Measurements from ENCODE around the gene MAST4. TPM values are rescaled to one million over a fixed set of nuclear protein-coding genes. Genes with fewer than 3 reads are reported as not detected.

MAST4 gene
- total RNA-seq, 1 experiment from 2014 or later = 26.5 TPM

DNA sequence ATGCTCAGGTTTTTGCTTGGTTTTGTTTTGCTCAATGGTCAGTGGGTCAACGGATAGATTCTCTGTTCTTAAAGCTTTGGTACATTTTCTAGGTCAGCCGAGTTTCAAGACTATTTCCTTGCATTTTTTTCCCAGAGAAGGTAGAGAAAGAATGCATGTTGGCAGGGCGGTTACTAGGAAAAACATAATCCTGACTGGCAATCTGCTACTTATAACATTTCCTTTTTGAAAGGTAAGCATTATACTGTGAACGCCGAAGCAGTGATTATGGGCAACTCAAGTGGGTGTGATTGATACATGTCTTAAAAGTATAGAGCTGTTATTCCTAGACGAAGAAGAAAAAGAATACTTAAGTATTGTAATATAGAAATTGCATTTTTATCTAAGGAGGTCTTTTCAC is 273.2 kb downstream of the MAST4 start:
- CTCF ChIA-PET = interaction anchor here (0.9 to 2.5 kb wide), 3 partner anchors 11 to 55 kb away, joined by 4 to 10 read pairs (median 8); no protein-coding TSS in a partner anchor

DNA sequence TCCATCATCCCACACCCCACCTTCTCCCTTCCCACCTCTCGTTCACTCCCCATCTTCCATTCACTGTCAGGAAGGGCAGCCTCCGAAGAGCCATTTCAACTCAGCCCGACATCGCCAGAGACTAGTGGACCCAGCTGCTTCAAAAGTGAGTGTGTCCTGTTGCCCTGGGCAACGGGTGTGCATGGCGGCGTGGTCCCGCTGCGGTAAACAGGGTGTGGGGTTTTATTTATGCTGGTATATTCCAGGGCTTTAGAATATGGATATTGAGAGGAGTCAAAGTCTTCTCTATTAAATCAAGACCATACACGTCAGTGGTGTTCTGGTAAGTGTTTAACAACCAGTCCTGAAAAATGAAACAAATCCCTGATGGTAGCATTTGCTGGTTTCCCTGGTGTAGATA is 274.5 kb downstream of the MAST4 start:
- DNase-seq (ENCODE audit: unreplicated experiment) = no peak
- no peaks in the 10 kb centered on the region for H3K4me1 Mint-ChIP-seq (ENCODE audit: insufficient read depth, unreplicated experiment)
- no peak overlapping the region for H3K4me3 Mint-ChIP-seq (ENCODE audit: unreplicated experiment)
- ChIA-PET POLR2A (interaction anchor here (1.2 kb wide), 1 partner anchor 9 kb away, joined by 4 read pairs; no protein-coding TSS in a partner anchor), CTCF (no interaction called here)
- TF ChIP-seq, protein P1, sequence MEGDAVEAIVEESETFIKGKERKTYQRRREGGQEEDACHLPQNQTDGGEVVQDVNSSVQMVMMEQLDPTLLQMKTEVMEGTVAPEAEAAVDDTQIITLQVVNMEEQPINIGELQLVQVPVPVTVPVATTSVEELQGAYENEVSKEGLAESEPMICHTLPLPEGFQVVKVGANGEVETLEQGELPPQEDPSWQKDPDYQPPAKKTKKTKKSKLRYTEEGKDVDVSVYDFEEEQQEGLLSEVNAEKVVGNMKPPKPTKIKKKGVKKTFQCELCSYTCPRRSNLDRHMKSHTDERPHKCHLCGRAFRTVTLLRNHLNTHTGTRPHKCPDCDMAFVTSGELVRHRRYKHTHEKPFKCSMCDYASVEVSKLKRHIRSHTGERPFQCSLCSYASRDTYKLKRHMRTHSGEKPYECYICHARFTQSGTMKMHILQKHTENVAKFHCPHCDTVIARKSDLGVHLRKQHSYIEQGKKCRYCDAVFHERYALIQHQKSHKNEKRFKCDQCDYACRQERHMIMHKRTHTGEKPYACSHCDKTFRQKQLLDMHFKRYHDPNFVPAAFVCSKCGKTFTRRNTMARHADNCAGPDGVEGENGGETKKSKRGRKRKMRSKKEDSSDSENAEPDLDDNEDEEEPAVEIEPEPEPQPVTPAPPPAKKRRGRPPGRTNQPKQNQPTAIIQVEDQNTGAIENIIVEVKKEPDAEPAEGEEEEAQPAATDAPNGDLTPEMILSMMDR (IDR thresholded peaks at IDR 0.05; ENCODE audit: unreplicated experiment) = no peak
- H3K36me3 Mint-ChIP-seq (ENCODE audit: insufficient read depth, unreplicated experiment) = no peaks in the 10 kb centered on the region
- H3K27me3 Mint-ChIP-seq (ENCODE audit: insufficient read depth, unreplicated experiment) = no peaks in the 10 kb centered on the region
- intact Hi-C loops (cut with micrococcal nuclease) = no loop called here
- H3K27ac Mint-ChIP-seq (ENCODE audit: low read depth, unreplicated experiment) = no peak overlapping the region
- H3K9me3 Mint-ChIP-seq (ENCODE audit: unreplicated experiment) = no peaks in the 10 kb centered on the region
- BruUV-seq (replicated peaks) = no TSS peak

More for the DNA sequence above, 273.2 kb downstream of the MAST4 start:
- H3K4me3 Mint-ChIP-seq (ENCODE audit: unreplicated experiment) = no peak overlapping the region
- DNase-seq (ENCODE audit: unreplicated experiment) = no peak
- POLR2A ChIA-PET = no interaction called here
- no peaks in the 10 kb centered on the region for H3K27me3 Mint-ChIP-seq (ENCODE audit: insufficient read depth, unreplicated experiment)
- no TSS peak for BruUV-seq (replicated peaks)
- no peak overlapping the region for H3K27ac Mint-ChIP-seq (ENCODE audit: low read depth, unreplicated experiment)
- peaks cover 1% of the 10 kb centered on the region for H3K4me1 Mint-ChIP-seq (ENCODE audit: insufficient read depth, unreplicated experiment)
- no peaks in the 10 kb centered on the region for H3K9me3 Mint-ChIP-seq (ENCODE audit: unreplicated experiment)
- no peaks in the 10 kb centered on the region for H3K36me3 Mint-ChIP-seq (ENCODE audit: insufficient read depth, unreplicated experiment)
- intact Hi-C loops (cut with micrococcal nuclease) = loop anchor here (10.0 kb wide), 1 partner anchor 565 kb away; no protein-coding TSS in a partner anchor
- TF ChIP-seq, protein P1 (IDR thresholded peaks at IDR 0.05; ENCODE audit: unreplicated experiment) = no peak

DNA sequence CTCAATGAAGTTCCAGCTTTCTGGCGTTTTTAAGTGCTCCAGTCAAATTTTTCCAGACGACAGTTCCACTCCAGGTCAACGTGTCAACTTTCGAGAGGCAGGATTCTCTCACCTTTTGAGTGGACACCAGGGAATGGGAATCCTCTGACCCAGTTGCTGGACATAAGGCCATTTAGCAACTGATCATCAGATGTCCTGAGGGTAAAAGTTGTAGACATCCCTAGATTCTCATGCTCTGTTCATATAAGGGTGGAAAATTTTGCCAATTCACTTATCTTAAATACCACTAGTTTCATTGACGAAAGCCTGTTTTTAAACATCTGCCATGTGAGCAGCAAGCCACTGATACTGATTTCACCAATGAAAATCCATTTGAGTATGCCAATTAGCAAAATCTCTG is 275.5 kb downstream of the MAST4 start:
- H3K4me3 Mint-ChIP-seq (ENCODE audit: unreplicated experiment) = no peak overlapping the region

DNA sequence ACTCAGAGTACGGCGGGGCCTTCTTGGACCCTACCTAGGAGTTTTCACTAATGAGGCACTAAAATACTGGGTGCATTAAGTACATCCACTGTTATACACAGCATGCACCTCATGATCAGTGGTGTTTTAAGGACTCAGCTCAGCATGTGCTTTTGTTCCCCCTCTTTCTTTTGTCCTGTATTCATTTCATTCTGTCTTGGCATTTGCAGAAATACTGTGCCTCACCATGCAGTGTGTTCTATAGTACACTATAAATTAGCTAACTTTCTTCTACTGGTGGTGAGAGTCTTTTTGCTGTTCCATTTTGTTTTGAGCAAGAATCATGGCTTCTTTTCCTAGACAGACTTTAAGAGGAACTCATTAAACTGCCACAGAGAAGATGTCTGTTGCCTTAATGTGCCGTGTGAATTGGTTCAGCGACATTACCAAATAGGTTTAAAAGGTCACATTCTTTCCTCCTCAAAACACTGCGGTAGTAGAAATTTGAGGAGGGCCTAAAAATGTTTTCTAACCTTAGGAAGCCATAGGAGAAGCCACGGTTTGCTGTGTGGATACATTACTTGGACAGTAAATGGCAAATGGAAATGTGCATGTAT is 276.6 kb downstream of the MAST4 start:
- Mint-ChIP-seq H3K36me3 (ENCODE audit: insufficient read depth, unreplicated experiment) (no peaks in the 10 kb centered on the region), H3K27me3 (ENCODE audit: insufficient read depth, unreplicated experiment) (no peaks in the 10 kb centered on the region)

More for the DNA sequence above, 275.5 kb downstream of the MAST4 start:
- H3K27me3 Mint-ChIP-seq (ENCODE audit: insufficient read depth, unreplicated experiment) = no peaks in the 10 kb centered on the region
- TF ChIP-seq, protein P1 (IDR thresholded peaks at IDR 0.05; ENCODE audit: unreplicated experiment) = no peak
- BruUV-seq (replicated peaks) = no TSS peak
- POLR2A ChIA-PET = interaction anchor here (1.2 kb wide), 1 partner anchor 8 kb away, joined by 4 read pairs; no protein-coding TSS in a partner anchor
- no peak for DNase-seq (ENCODE audit: unreplicated experiment)
- intact Hi-C loops (cut with micrococcal nuclease) = no loop called here
- no peaks in the 10 kb centered on the region for H3K36me3 Mint-ChIP-seq (ENCODE audit: insufficient read depth, unreplicated experiment)
- H3K27ac Mint-ChIP-seq (ENCODE audit: low read depth, unreplicated experiment) = no peak overlapping the region
- CTCF ChIA-PET = interaction anchor here (0.6 to 1.4 kb wide), 2 partner anchors 10 to 58 kb away, joined by 3 to 4 read pairs; no protein-coding TSS in a partner anchor
- no peaks in the 10 kb centered on the region for H3K4me1 Mint-ChIP-seq (ENCODE audit: insufficient read depth, unreplicated experiment)
- no peaks in the 10 kb centered on the region for H3K9me3 Mint-ChIP-seq (ENCODE audit: unreplicated experiment)

More for the DNA sequence above, 276.6 kb downstream of the MAST4 start:
- POLR2A ChIA-PET = interaction anchor here (1.1 to 1.6 kb wide), 3 partner anchors 11 to 49 kb away, joined by 3 to 4 read pairs (median 4); no protein-coding TSS in a partner anchor
- CTCF ChIA-PET = interaction anchor here (1.1 to 4.7 kb wide), 3 partner anchors 8 to 117 kb away, joined by 4 to 20 read pairs (median 5); no protein-coding TSS in a partner anchor
- TF ChIP-seq, protein P1 (IDR thresholded peaks at IDR 0.05; ENCODE audit: unreplicated experiment) = no peak
- no peak for DNase-seq (ENCODE audit: unreplicated experiment)
- no peak overlapping the region for H3K4me3 Mint-ChIP-seq (ENCODE audit: unreplicated experiment)
- H3K4me1 Mint-ChIP-seq (ENCODE audit: insufficient read depth, unreplicated experiment) = peaks cover 2% of the 10 kb centered on the region
- no peaks in the 10 kb centered on the region for H3K9me3 Mint-ChIP-seq (ENCODE audit: unreplicated experiment)
- no TSS peak for BruUV-seq (replicated peaks)
- intact Hi-C loops (cut with micrococcal nuclease) = no loop called here
- H3K27ac Mint-ChIP-seq (ENCODE audit: low read depth, unreplicated experiment) = no peak overlapping the region
